HAP-1 (cell line): ENCODE results near the gene TAF11L7.
"Not testable (repeated sequence)": the region's sequence is repeated elsewhere in the genome, so short reads cannot be mapped to it uniquely, and the experiment has no call there.

ENCODE experiments used
- DNase-seq, 2 experiments: peaks; one replicate each; pipeline ENCODE4 v3.0.0-alpha.2; 2016 to 2020; ENCODE audit warnings: low spot score in 2 of 2
- H3K27me3 ChIP-seq: fragments of 250-450 bp; sonication (Bioruptor Pico); 2 replicates; pipeline ENCODE4 v1.5.1; 2020; ENCODE audit warnings: low read depth, mild to moderate bottlenecking, moderate library complexity
- H3K36me3 ChIP-seq: fragments of 250-450 bp; sonication (Bioruptor Pico); replicated peaks from 2 replicates; pipeline ENCODE4 v1.5.1; 2020; ENCODE audit warnings: mild to moderate bottlenecking
- H3K4me1 ChIP-seq: fragments of 250-450 bp; sonication (Bioruptor Pico); 2 replicates; pipeline ENCODE4 v1.5.1; 2020; ENCODE audit warnings: mild to moderate bottlenecking
- H3K4me3 ChIP-seq: fragments of 250-450 bp; sonication (Bioruptor Pico); 2 replicates; pipeline ENCODE4 v1.5.1; 2020; ENCODE audit warnings: mild to moderate bottlenecking, moderate library complexity
- H3K9me3 ChIP-seq: fragments of 250-450 bp; sonication (Bioruptor Pico); 2 replicates; pipeline ENCODE4 v1.5.1; 2020; ENCODE audit warnings: mild to moderate bottlenecking, moderate library complexity
- in situ Hi-C: fragments of 300-500 bp; cut with MboI; formaldehyde crosslinking; loops from 3 replicates; pipeline ENCODE4 v1.14.3; 2020; ENCODE audit warnings: low sequenced_read_pairs, inconsistent platforms, mixed read lengths

TAF11L7 gene

GRCh38 chr5:17585658-17586057 lies at the start of gene TAF11L7:
TSS of gene TAF11L7 (minus strand) at chr5:17585758.
- DNase-seq, in situ Hi-C loops, H3K36me3 ChIP-seq, H3K4me3 ChIP-seq, H3K9me3 ChIP-seq, H3K4me1 ChIP-seq, H3K27me3 ChIP-seq: not testable (repeated sequence)

DNA sequence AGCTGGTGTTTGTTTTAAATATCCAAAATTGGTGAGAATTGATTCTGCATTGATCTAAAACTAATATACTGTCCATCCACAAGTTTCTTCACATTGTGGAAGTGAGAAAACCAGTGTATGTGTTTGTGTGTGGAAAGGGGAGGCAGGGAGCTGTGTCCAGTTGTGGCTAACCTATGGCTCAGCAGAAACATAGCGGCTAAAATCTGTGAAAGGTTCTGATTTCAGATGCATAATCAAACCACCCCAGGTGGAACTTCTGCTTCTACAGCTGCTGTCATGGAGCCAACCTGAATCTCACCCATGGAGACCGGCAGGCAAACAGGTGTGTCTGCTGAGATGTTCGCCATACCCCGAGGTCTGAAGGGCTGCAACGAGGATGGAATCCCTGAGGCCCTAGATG lies 48.6 kb upstream of the TAF11L7 start, which contains the start of gene TAF11L14:
Gene TAF11L14, plus strand, starts transcription at position 301 of the 400 bp plus-strand sequence.
- DNase-seq = no peak
- Histone ChIP-seq H3K4me1 (no peaks in the 10 kb centered on the region), H3K9me3 (no peaks in the 10 kb centered on the region), H3K4me3 (no peak within 1 kb of the TSS), H3K27me3 (no peaks in the 10 kb centered on the region), H3K36me3 (no peaks in the 10 kb centered on the region)
- in situ Hi-C loops = no loop called here

- H3K9me3 ChIP-seq, in situ Hi-C loops, H3K4me1 ChIP-seq, DNase-seq, H3K36me3 ChIP-seq, H3K27me3 ChIP-seq, H3K4me3 ChIP-seq: not testable (repeated sequence)
Measured at GRCh38 chr5:17631788-17632187, 46.2 kb upstream of the TAF11L7 start, which contains the start of gene TAF11L13. TSS of gene TAF11L13 (plus strand) at chr5:17632088.

DNA sequence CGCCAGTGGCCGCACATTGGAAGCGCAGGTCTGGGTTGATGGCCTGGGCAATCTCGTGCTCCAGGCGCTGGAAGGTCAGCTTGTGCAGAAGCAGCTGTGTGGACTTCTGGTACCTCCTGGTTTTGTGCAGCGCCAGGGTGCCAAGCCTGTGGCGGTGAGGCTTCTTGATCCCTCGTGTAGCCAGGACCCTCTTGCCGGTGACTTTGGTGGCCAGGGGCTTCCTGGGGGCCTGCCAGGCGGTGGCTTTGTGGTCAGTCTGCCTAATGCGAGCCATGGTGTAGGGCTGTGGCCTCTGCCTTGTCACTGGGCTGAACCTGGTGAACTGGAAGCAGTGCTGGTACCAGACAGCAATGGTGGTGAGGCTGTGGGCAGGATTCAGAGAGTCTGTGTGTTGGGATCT lies 40.1 kb upstream of the TAF11L7 start:
- no peaks in the 10 kb centered on the region for H3K27me3 ChIP-seq
- in situ Hi-C loops = no loop called here

DNA sequence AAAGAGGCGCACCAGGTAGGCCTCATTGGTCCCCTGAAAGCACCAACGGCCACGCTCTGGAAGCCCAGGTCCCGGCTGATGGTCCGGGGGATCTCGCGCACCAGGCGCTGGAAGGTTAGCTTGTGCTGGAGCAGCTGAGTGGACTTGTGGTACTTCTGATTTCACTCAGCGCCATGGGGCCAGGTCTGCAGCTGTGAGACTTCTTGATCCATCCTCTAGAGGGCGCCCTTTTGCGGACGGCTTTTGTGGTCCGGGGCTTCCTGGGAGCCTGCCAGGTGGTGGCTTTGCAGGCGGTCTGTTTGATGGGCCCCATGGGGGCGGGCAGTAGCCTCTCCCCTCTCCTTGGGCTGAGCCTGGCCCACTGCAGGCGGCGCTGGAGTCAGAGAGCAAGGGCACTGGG lies 35.1 kb upstream of the TAF11L7 start:
- H3K9me3 ChIP-seq = no peaks in the 10 kb centered on the region; the same call in 1 of the 2 replicates
- in situ Hi-C loops = no loop called here
- H3K4me1 ChIP-seq = no peaks in the 10 kb centered on the region

More for the DNA sequence above, 40.1 kb upstream of the TAF11L7 start:
- Histone ChIP-seq H3K36me3 (no peaks in the 10 kb centered on the region), H3K4me1 (no peaks in the 10 kb centered on the region), H3K9me3 (no peaks in the 10 kb centered on the region), H3K4me3 (no peak overlapping the region)
- no peak for DNase-seq

GRCh38 chr5:17619354-17619753 lies 33.8 kb upstream of the TAF11L7 start:
- Histone ChIP-seq H3K9me3 (no peaks in the 10 kb centered on the region; the same call in 1 of the 2 replicates), H3K4me1 (no peaks in the 10 kb centered on the region), H3K4me3 (no peak overlapping the region), H3K36me3 (no peaks in the 10 kb centered on the region), H3K27me3 (no peaks in the 10 kb centered on the region)
- no peak for DNase-seq
- in situ Hi-C loops = no loop called here

More for the DNA sequence above, 35.1 kb upstream of the TAF11L7 start:
- Histone ChIP-seq H3K36me3 (no peaks in the 10 kb centered on the region), H3K27me3 (no peaks in the 10 kb centered on the region), H3K4me3 (no peak overlapping the region)
- DNase-seq = no peak

- Histone ChIP-seq H3K4me3 (no peak overlapping the region), H3K9me3 (no peaks in the 10 kb centered on the region), H3K27me3 (no peaks in the 10 kb centered on the region), H3K36me3 (no peaks in the 10 kb centered on the region), H3K4me1 (no peaks in the 10 kb centered on the region)
- DNase-seq = no peak
- in situ Hi-C loops = no loop called here
Measured at GRCh38 chr5:17614872-17615605, 29.5 kb upstream of the TAF11L7 start.

- DNase-seq, H3K9me3 ChIP-seq, H3K4me3 ChIP-seq, H3K4me1 ChIP-seq, H3K27me3 ChIP-seq, H3K36me3 ChIP-seq, in situ Hi-C loops: not testable (repeated sequence)
Measured at GRCh38 chr5:17610092-17610491, 24.5 kb upstream of the TAF11L7 start, which contains the start of gene TAF11L12. TSS of gene TAF11L12 (plus strand) at chr5:17610392.

DNA sequence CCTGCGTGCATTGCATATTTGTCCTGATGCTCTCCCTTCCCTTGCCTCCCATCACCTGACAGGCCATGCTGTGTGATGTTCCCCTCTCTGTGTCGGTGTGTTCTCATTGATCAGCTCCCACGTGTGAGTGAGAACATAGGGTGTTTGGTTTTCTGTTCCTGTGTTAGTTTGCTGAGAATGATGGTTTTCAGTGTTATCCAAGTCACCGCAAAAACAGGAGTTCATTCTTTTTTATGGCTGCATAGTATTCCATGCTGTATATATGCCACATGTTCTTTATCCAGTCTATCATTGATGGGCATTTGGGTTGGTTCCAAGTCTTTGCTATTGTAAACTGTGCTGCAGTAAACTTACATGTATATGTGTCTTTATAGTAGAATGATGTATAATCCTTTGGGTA lies 21.9 kb upstream of the TAF11L7 start:
- in situ Hi-C loops, H3K36me3 ChIP-seq, H3K4me3 ChIP-seq, H3K27me3 ChIP-seq, H3K4me1 ChIP-seq, H3K9me3 ChIP-seq, DNase-seq: not testable (repeated sequence)

GRCh38 chr5:17604951-17605350 lies 19.4 kb upstream of the TAF11L7 start:
- in situ Hi-C loops = no loop called here
- no peaks in the 10 kb centered on the region for H3K9me3 ChIP-seq
- no peak overlapping the region for H3K4me3 ChIP-seq
- no peaks in the 10 kb centered on the region for H3K36me3 ChIP-seq
- no peaks in the 10 kb centered on the region for H3K27me3 ChIP-seq
- H3K4me1 ChIP-seq = no peaks in the 10 kb centered on the region
- DNase-seq = no peak

DNA sequence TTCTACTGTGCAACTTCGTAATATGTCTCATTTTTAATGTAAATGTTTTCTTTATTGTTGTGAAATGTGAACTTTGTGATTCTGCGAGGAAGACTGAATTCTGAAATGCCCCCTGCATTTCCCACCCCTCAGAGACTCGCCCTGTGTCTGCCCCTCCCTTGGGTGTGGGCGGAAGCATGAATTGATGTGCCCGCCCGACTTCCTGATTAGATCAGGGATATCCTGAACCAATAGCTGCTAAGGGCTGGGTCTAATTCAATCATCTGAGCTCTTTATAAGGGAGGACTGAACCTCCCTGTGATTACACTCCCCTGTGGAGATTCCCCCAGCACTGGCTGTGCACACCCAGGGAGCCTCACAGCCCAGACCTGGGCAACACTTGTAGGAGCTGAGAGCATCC lies 18.3 kb upstream of the TAF11L7 start, which contains the start of gene TAF11L11:
Gene TAF11L11, plus strand, starts transcription at position 304 of the 400 bp plus-strand sequence.
- H3K4me3 ChIP-seq, H3K36me3 ChIP-seq, H3K4me1 ChIP-seq, DNase-seq, H3K9me3 ChIP-seq, in situ Hi-C loops, H3K27me3 ChIP-seq: not testable (repeated sequence)

DNA sequence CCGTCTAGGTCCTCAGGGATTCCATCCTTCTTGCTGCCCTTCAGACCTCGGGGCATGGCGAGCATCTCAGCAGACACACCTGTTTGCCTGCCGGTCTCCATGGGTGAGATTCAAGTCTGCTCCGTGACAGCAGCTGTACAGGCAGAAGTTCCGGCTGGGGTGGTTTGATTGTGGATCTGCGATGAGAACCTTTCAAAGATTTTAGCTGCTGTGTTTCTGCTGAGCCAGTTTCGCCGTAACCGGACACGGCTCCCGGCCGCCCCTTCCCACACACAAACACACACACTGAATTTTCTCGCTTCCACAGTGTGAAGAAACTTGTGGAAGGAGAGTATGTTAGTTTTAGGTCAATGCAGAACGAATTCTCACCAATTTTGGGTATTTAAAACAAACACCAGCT lies 12.2 kb upstream of the TAF11L7 start, which contains the start of gene TAF11L10:
Gene TAF11L10, minus strand, starts transcription at position 101 of the 400 bp plus-strand sequence.
- H3K36me3 ChIP-seq, H3K4me3 ChIP-seq, H3K9me3 ChIP-seq, DNase-seq, H3K27me3 ChIP-seq, H3K4me1 ChIP-seq, in situ Hi-C loops: not testable (repeated sequence)

DNA sequence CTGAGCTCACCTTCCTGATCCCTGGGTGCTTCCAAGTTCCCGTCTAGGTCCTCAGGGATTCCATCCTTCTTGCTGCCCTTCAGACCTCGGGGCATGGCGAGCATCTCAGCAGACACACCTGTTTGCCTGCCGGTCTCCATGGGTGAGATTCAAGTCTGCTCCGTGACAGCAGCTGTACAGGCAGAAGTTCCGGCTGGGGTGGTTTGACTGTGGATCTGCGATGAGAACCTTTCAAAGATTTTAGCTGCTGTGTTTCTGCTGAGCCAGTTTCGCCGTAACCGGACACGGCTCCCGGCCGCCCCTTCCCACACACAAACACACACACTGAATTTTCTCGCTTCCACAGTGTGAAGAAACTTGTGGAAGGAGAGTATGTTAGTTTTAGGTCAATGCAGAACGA lies 8.7 kb upstream of the TAF11L7 start, which contains the start of gene TAF11L9:
Gene TAF11L9, minus strand, starts transcription at position 140 of the 400 bp plus-strand sequence.
- peak in 1 of 2 experiments; percentile 18 for DNase-seq
- H3K9me3 ChIP-seq, in situ Hi-C loops, H3K27me3 ChIP-seq, H3K36me3 ChIP-seq, H3K4me3 ChIP-seq, H3K4me1 ChIP-seq: not testable (repeated sequence)

DNA sequence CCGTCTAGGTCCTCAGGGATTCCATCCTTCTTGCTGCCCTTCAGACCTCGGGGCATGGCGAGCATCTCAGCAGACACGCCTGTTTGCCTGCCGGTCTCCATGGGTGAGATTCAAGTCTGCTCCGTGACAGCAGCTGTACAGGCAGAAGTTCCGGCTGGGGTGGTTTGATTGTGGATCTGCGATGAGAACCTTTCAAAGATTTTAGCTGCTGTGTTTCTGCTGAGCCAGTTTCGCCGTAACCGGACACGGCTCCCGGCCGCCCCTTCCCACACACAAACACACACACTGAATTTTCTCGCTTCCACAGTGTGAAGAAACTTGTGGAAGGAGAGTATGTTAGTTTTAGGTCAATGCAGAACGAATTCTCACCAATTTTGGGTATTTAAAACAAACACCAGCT lies 5.3 kb upstream of the TAF11L7 start, which contains the start of gene TAF11L8:
Gene TAF11L8, minus strand, starts transcription at position 101 of the 400 bp plus-strand sequence.
- in situ Hi-C loops, H3K9me3 ChIP-seq, H3K36me3 ChIP-seq, DNase-seq, H3K27me3 ChIP-seq, H3K4me3 ChIP-seq, H3K4me1 ChIP-seq: not testable (repeated sequence)
